DND-41 (cell line): ENCODE results near the gene RHOT2.

ENCODE experiments used
- ATAC-seq: fragments of 200-7000 bp; cut with Tn5 transposase; 3 replicates; pipeline ENCODE4 v1.9.1; 2021; ENCODE audit warnings: low read depth; ENCODE audit not compliant: insufficient read depth
- DNase-seq: peaks from one replicate; pipeline ENCODE4 v3.0.0-alpha.2; 2020
- H2AFZ ChIP-seq: 2 replicates; pipeline ENCODE4 v1.6.0; 2012; ENCODE audit warnings: low read depth, low read length
- H3K27ac ChIP-seq: 2 replicates; pipeline ENCODE4 v1.5.1; 2012; ENCODE audit warnings: low read length, inconsistent platforms
- H3K27me3 ChIP-seq: fragments of 200-600 bp; sonication (generic); 2 replicates; pipeline ENCODE4 v1.6.0; 2012; ENCODE audit warnings: low read length, mild to moderate bottlenecking, inconsistent platforms; ENCODE audit not compliant: insufficient read depth, poor library complexity
- H3K36me3 ChIP-seq: 2 replicates; pipeline ENCODE4 v1.5.1; 2012; ENCODE audit warnings: low read length, inconsistent platforms; ENCODE audit not compliant: insufficient read depth
- H3K4me1 ChIP-seq: 2 replicates; pipeline ENCODE4 v1.5.1; 2012; ENCODE audit warnings: mild to moderate bottlenecking, low read length; ENCODE audit not compliant: insufficient read depth
- H3K4me2 ChIP-seq: 2 replicates; pipeline ENCODE4 v1.6.0; 2012; ENCODE audit warnings: mild to moderate bottlenecking, moderate library complexity, low read length, inconsistent platforms; ENCODE audit not compliant: insufficient read depth
- H3K4me3 ChIP-seq, 2 experiments: fragments of 200-600 bp in 1 of 2; shearing (Covaris generic) in 1 of 2; 2 replicates each; pipeline ENCODE4 v1.5.1; 2012 to 2016; ENCODE audit warnings: inconsistent platforms in 2 of 2, low read length in 2 of 2, mild to moderate bottlenecking in 2 of 2, low read depth in 1 of 2, moderate library complexity in 1 of 2
- H3K79me2 ChIP-seq: 2 replicates; pipeline ENCODE4 v1.6.0; 2012; ENCODE audit warnings: low read length, inconsistent platforms; ENCODE audit not compliant: insufficient read depth
- H3K9ac ChIP-seq: 2 replicates; pipeline ENCODE4 v1.6.0; 2012; ENCODE audit warnings: low read depth, mild to moderate bottlenecking, inconsistent platforms, low read length, moderate library complexity
- H3K9me3 ChIP-seq: 2 replicates; pipeline ENCODE4 v1.5.1; 2012; ENCODE audit warnings: low read length, moderate library complexity, mild to moderate bottlenecking, inconsistent platforms; ENCODE audit not compliant: insufficient read depth, severe bottlenecking
- H4K20me1 ChIP-seq: 2 replicates; pipeline ENCODE4 v1.6.0; 2012; ENCODE audit warnings: low read length; ENCODE audit not compliant: insufficient read depth
- EZH2 ChIP-seq: IDR thresholded peaks from 3 replicates; pipeline ENCODE4 v1.6.1; 2012; ENCODE audit warnings: borderline replicate concordance, low read depth, mild to moderate bottlenecking, moderate library complexity, low read length, inconsistent platforms; ENCODE audit not compliant: severe bottlenecking
- TF ChIP-seq, protein P1 (sequence below): IDR thresholded peaks from 2 replicates; pipeline ENCODE4 v1.5.1; 2012; ENCODE audit warnings: borderline replicate concordance, low read length, moderate library complexity, mild to moderate bottlenecking; ENCODE audit not compliant: poor library complexity, severe bottlenecking; ENCODE audit errors: extremely low read depth

The RHOT2 gene

DNA sequence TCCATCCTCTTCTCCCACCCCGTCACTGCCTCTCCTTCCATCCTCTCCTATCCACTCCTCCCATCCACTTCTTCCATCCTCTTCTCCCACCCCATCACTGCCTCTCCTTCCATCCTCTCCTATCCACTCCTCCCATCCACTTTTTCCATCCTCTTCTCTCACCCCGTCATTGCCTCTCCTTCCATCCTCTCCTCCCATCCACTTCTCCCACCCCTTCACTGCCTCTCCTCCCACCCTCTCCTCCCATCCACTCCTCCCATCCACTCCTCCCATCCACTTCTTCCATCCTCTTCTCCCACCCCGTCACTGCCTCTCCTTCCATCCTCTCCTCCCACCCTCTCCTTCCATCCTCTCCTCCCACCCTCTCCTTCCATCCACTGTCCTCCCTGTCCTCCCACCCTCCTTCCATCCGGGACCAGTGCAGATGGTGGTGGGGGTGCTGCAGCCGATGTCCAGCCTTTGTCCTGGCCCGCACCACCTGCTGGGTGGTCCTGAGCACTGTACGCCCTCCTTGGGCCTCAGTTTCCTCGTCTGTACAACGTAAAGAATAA lies 36.0 kb upstream of the RHOT2 start:
- Histone ChIP-seq H3K9me3 (no peaks in the 10 kb centered on the region), H3K27me3 (no peaks in the 10 kb centered on the region), H3K9ac (no peak overlapping the region), H2AFZ (no peak overlapping the region), H3K79me2 (peaks cover 23% of the 10 kb centered on the region), H3K27ac (no peak overlapping the region), H3K4me2 (no peak overlapping the region), H3K4me3 (no peak overlapping the region), H4K20me1 (peaks cover 34% of the 10 kb centered on the region), H3K4me1 (peaks cover 20% of the 10 kb centered on the region), H3K36me3 (peaks cover 24% of the 10 kb centered on the region)
- TF ChIP-seq, protein P1, sequence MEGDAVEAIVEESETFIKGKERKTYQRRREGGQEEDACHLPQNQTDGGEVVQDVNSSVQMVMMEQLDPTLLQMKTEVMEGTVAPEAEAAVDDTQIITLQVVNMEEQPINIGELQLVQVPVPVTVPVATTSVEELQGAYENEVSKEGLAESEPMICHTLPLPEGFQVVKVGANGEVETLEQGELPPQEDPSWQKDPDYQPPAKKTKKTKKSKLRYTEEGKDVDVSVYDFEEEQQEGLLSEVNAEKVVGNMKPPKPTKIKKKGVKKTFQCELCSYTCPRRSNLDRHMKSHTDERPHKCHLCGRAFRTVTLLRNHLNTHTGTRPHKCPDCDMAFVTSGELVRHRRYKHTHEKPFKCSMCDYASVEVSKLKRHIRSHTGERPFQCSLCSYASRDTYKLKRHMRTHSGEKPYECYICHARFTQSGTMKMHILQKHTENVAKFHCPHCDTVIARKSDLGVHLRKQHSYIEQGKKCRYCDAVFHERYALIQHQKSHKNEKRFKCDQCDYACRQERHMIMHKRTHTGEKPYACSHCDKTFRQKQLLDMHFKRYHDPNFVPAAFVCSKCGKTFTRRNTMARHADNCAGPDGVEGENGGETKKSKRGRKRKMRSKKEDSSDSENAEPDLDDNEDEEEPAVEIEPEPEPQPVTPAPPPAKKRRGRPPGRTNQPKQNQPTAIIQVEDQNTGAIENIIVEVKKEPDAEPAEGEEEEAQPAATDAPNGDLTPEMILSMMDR: no peak
- TF ChIP-seq EZH2: no peak
- ATAC-seq (no peak), DNase-seq (no peak)

DNA sequence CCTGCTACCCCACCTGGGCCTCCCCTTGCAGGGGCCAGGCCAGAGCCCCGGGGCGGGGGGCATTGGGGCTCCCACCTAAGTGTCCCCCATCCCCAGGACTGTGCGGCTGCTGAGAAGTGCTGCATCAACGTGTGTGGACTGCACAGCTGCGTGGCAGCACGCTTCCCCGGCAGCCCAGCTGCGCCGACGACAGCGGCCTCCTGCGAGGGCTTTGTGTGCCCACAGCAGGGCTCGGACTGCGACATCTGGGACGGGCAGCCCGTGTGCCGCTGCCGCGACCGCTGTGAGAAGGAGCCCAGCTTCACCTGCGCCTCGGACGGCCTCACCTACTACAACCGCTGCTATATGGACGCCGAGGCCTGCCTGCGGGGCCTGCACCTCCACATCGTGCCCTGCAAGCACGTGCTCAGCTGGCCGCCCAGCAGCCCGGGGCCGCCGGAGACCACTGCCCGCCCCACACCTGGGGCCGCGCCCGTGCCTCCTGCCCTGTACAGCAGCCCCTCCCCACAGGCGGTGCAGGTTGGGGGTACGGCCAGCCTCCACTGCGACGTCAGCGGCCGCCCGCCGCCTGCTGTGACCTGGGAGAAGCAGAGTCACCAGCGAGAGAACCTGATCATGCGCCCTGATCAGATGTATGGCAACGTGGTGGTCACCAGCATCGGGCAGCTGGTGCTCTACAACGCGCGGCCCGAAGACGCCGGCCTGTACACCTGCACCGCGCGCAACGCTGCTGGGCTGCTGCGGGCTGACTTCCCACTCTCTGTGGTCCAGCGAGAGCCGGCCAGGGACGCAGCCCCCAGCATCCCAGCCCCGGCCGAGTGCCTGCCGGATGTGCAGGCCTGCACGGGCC lies 35.2 kb upstream of the RHOT2 start:
- no peak overlapping the region for H3K27ac ChIP-seq

DNA sequence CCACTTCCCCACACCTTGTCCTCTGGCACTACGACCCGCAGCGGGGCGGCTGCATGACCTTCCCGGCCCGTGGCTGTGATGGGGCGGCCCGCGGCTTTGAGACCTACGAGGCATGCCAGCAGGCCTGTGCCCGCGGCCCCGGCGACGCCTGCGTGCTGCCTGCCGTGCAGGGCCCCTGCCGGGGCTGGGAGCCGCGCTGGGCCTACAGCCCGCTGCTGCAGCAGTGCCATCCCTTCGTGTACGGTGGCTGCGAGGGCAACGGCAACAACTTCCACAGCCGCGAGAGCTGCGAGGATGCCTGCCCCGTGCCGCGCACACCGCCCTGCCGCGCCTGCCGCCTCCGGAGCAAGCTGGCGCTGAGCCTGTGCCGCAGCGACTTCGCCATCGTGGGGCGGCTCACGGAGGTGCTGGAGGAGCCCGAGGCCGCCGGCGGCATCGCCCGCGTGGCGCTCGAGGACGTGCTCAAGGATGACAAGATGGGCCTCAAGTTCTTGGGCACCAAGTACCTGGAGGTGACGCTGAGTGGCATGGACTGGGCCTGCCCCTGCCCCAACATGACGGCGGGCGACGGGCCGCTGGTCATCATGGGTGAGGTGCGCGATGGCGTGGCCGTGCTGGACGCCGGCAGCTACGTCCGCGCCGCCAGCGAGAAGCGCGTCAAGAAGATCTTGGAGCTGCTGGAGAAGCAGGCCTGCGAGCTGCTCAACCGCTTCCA lies 34.4 kb upstream of the RHOT2 start:
- peaks cover 27% of the 10 kb centered on the region for H3K4me1 ChIP-seq
- DNase-seq (no peak), ATAC-seq (no peak)
- H4K20me1 ChIP-seq: peaks cover 34% of the 10 kb centered on the region
- H3K27me3 ChIP-seq: no peaks in the 10 kb centered on the region
- H3K9me3 ChIP-seq: no peaks in the 10 kb centered on the region
- H3K4me2 ChIP-seq: peak overlapping the region; percentile 92; the same call in 1 of the 2 replicates
- no peak overlapping the region for H3K27ac ChIP-seq
- no peak overlapping the region for H3K9ac ChIP-seq
- peaks cover 23% of the 10 kb centered on the region for H3K79me2 ChIP-seq
- H2AFZ ChIP-seq: no peak overlapping the region
- peak overlapping the region in 1 of 2 experiments; percentile 19; a peak in 1 of 4 replicates for H3K4me3 ChIP-seq
- TF ChIP-seq, protein P1: no peak
- TF ChIP-seq EZH2: no peak
- H3K36me3 ChIP-seq: peaks cover 17% of the 10 kb centered on the region

More for the DNA sequence above, 35.2 kb upstream of the RHOT2 start:
- H3K27me3 ChIP-seq: no peaks in the 10 kb centered on the region
- TF ChIP-seq EZH2: no peak
- TF ChIP-seq, protein P1: no peak
- ATAC-seq (no peak), DNase-seq (no peak)
- H3K79me2 ChIP-seq: peaks cover 23% of the 10 kb centered on the region
- peaks cover 34% of the 10 kb centered on the region for H4K20me1 ChIP-seq
- peaks cover 17% of the 10 kb centered on the region for H3K36me3 ChIP-seq
- no peak overlapping the region for H3K9ac ChIP-seq
- H2AFZ ChIP-seq: no peak overlapping the region
- H3K4me2 ChIP-seq: no peak overlapping the region
- H3K4me1 ChIP-seq: peaks cover 26% of the 10 kb centered on the region
- H3K4me3 ChIP-seq: no peak overlapping the region
- no peaks in the 10 kb centered on the region for H3K9me3 ChIP-seq
